ENCODE measurements around the gene FLYWCH2. TPM values are rescaled to one million over a fixed set of nuclear protein-coding genes. Genes with fewer than 3 reads are reported as not detected.

Gene FLYWCH2
- total and polyA plus RNA-seq, 2 of the 8 experiments (the other 6 are each of a cell fraction or from before 2014, with no cell fraction given), result 16.4 to 30.7 TPM

DNA sequence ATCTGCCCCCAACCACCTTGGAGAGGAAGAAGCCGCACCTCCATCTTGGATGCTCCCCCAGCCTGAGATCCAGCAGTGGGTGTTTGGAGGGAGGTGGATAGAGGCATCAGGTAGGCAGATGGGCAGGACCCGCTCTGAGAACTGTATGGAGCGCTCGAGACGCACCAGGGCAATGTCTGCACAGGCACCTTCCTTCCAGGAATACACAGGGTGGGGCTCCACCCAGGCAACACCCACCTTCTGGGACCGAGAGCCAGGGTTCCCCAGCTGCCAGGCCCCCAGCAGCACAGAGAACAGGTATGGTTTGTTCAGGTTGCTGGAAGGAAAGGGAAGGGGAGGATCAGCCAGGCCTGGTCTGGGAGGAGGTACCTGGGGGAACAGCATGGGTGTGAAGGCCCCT lies 27.5 kb upstream of the FLYWCH2 start:
- no peak overlapping the region for H4K5ac ChIP-seq (ENCODE audit: insufficient read length, low read depth, low read length)
- no peak overlapping the region for H2AK5ac ChIP-seq (ENCODE audit: low read depth, low read length)
- H3K4me1 ChIP-seq (replicated peaks in 1 of 4; ENCODE audit: control insufficient read depth in 3 of 4, insufficient read depth in 4 of 4, low read length in 3 of 4), result peaks cover 3 to 12% (median 6%) of the 10 kb centered on the region in 4 experiments; a peak in 5 of 7 replicates
- CTCF ChIA-PET (ENCODE audit: partially characterized antibody), result interaction anchor here (0.9 to 7.3 kb wide), 7 partner anchors 12 to 59 kb away, joined by 3 to 74 read pairs (median 22); no protein-coding TSS in a partner anchor
- H3K4me3 ChIP-seq (ENCODE audit: extremely low read depth in 1 of 4, insufficient read depth in 2 of 4, low read depth in 3 of 4, low read length in 4 of 4), result no peak overlapping the region
- H3K9ac ChIP-seq (replicated peaks in 1 of 4; ENCODE audit: extremely low read depth in 1 of 4, low read depth in 3 of 4, low read length in 3 of 4), result no peak overlapping the region
- no peak overlapping the region for H2BK120ac ChIP-seq (replicated peaks; ENCODE audit: low read depth, low read length)
- no peak for DNase-seq (ENCODE audit: low read depth in 1 of 2, low spot score in 2 of 2)
- H2BK15ac ChIP-seq (ENCODE audit: low read length), result no peak overlapping the region
- no peak overlapping the region for H3K23ac ChIP-seq (ENCODE audit: insufficient read length)
- H2BK12ac ChIP-seq (ENCODE audit: low read depth, low read length), result no peak overlapping the region
- H4K20me1 ChIP-seq (replicated peaks in 1 of 2; ENCODE audit: control insufficient read depth in 1 of 2, insufficient read depth in 2 of 2, low read length in 2 of 2), result no peaks in the 10 kb centered on the region
- H3K79me2 ChIP-seq (ENCODE audit: control insufficient read depth in 1 of 2, insufficient read depth in 2 of 2, low read length in 2 of 2), result no peaks in the 10 kb centered on the region
- no peak overlapping the region for H3K56ac ChIP-seq (replicated peaks; ENCODE audit: insufficient read length, low read depth, low read length)
- 92% methylated on average over 6 of the region's 6 CpGs; no CpG with 5 or more reads in 1 of the 2 experiments for WGBS, 2 experiments (ENCODE audit: extremely low coverage in 1 of 2, insufficient coverage in 1 of 2, insufficient read length in 1 of 2, insufficient replicate concordance in 2 of 2, low coverage in 1 of 2, low lambda C conversion rate in 2 of 2, missing lambda C conversion rate in 1 of 2)
- no peak overlapping the region for H2BK20ac ChIP-seq (ENCODE audit: low read length)
- no peaks in the 10 kb centered on the region for H3K79me1 ChIP-seq (ENCODE audit: low read depth, low read length)
- FAIRE-seq, result no peak
- H4K8ac ChIP-seq (ENCODE audit: extremely low read depth, insufficient read depth, low read length), result no peak overlapping the region
- H3K36me3 ChIP-seq (ENCODE audit: control insufficient read depth in 2 of 4, insufficient read depth in 4 of 4, low read length in 3 of 4), result peaks cover 0 to 3% (median 0%) of the 10 kb centered on the region in 4 experiments; a peak in 1 of 8 replicates
- H3K27me3 ChIP-seq (replicated peaks in 1 of 4; ENCODE audit: control insufficient read depth in 3 of 4, extremely low read depth in 1 of 4, insufficient read depth in 3 of 4, low read length in 3 of 4), result peaks cover 2 to 19% (median 8%) of the 10 kb centered on the region in 4 experiments; a peak in 4 of 7 replicates
- H3K23me2 ChIP-seq (ENCODE audit: low read depth, low read length), result peaks cover 11% of the 10 kb centered on the region; the same call in 1 of the 2 replicates
- no peak overlapping the region for H4K91ac ChIP-seq (replicated peaks; ENCODE audit: insufficient read length, low read length)
- H3K27ac ChIP-seq (ENCODE audit: low read depth, low read length), result no peak overlapping the region
- H2AFZ ChIP-seq (ENCODE audit: low read length), result no peak overlapping the region
- H3K14ac ChIP-seq (ENCODE audit: insufficient read length), result no peak overlapping the region
- POLR2A ChIA-PET (ENCODE audit: partially characterized antibody), result interaction anchor here (1.9 kb wide), 1 partner anchor 77 kb away, joined by 6 read pairs; no protein-coding TSS in a partner anchor
- H2BK5ac ChIP-seq (ENCODE audit: low read depth, low read length), result no peak overlapping the region
- peaks cover 8 to 15% of the 10 kb centered on the region in 2 experiments for H3K9me3 ChIP-seq (ENCODE audit: insufficient read depth in 2 of 2, low read depth in 1 of 2, low read length in 1 of 2)
- H3K4me2 ChIP-seq (ENCODE audit: insufficient read depth in 1 of 2, low read depth in 2 of 2, low read length in 2 of 2), result no peak overlapping the region
- no peak overlapping the region for H3K4ac ChIP-seq (replicated peaks; ENCODE audit: insufficient read length, low read depth, low read length)
- no peak overlapping the region for H3K18ac ChIP-seq (ENCODE audit: extremely low read depth, low read length)
- TF ChIP-seq, protein P1, sequence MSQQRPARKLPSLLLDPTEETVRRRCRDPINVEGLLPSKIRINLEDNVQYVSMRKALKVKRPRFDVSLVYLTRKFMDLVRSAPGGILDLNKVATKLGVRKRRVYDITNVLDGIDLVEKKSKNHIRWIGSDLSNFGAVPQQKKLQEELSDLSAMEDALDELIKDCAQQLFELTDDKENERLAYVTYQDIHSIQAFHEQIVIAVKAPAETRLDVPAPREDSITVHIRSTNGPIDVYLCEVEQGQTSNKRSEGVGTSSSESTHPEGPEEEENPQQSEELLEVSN (IDR thresholded peaks at IDR 0.05), result no peak
- TF ChIP-seq RAD21 (IDR thresholded peaks at IDR 0.05 in 1 of 2, conservative IDR thresholded peaks at IDR 0.05 in 1 of 2; ENCODE audit: low read depth in 2 of 2, low read length in 2 of 2) (no peak), BCL11A (IDR thresholded peaks at IDR 0.05; ENCODE audit: low read depth in 2 of 2, low read length in 2 of 2) (no peak), CEBPB (IDR thresholded peaks at IDR 0.05; ENCODE audit: low read depth, low read length) (no peak), JUN (IDR thresholded peaks at IDR 0.05; ENCODE audit: low read depth, low read length) (no peak), EGR1 (IDR thresholded peaks at IDR 0.05; ENCODE audit: borderline replicate concordance, low read depth, low read length) (no peak), JUND (IDR thresholded peaks at IDR 0.05; ENCODE audit: low read length) (no peak), POLR2AphosphoS5 (IDR thresholded peaks at IDR 0.05; ENCODE audit: low read depth, low read length) (no peak), NANOG (IDR thresholded peaks at IDR 0.05; ENCODE audit: insufficient read depth, low read depth, low read length, poor library complexity, severe bottlenecking) (no peak), TAF7 (optimal IDR thresholded peaks at IDR 0.05; ENCODE audit: borderline replicate concordance, low read depth, low read length) (no peak), GTF2F1 (IDR thresholded peaks at IDR 0.05; ENCODE audit: borderline replicate concordance, low read depth, low read length) (no peak)
